Ovary (tissue), 9 donors: ENCODE results near the gene SPATA24. TPM values are rescaled to one million over a fixed set of nuclear protein-coding genes. Genes with fewer than 3 reads are reported as not detected.

ENCODE experiments used
- DNase-seq, 5 donors: peaks; one replicate each; pipeline ENCODE4 v3.0.0-alpha.2; 2019 to 2020
- H3K27ac ChIP-seq, 2 donors: fragments of 200-600 bp; one replicate each; pipeline versions ENCODE4 v1.5.1 to v1.8.0; 2019 to 2022
- H3K27me3 ChIP-seq: fragments of 200-600 bp; one replicate; pipeline ENCODE4 v1.8.0; 2022
- H3K36me3 ChIP-seq: fragments of 200-600 bp; sonication (generic); one replicate; pipeline ENCODE4 v1.5.1; 2019
- H3K4me1 ChIP-seq: one replicate; pipeline ENCODE4 v1.8.1; 2013; ENCODE audit warnings: mild to moderate bottlenecking, moderate library complexity; ENCODE audit not compliant: insufficient read depth
- H3K4me3 ChIP-seq: fragments of 200-600 bp; sonication (generic); one replicate; pipeline ENCODE4 v1.5.1; 2017
- H3K9me3 ChIP-seq, 2 donors: fragments of 200-600 bp in 1 of 2; sonication (generic) in 1 of 2; one replicate each; pipeline versions ENCODE4 v1.5.1 to v1.8.1; 2013 to 2019; ENCODE audit warnings: mild to moderate bottlenecking in 1 of 2, moderate library complexity in 1 of 2
- EP300 ChIP-seq: sonication (generic); formaldehyde crosslinking; IDR thresholded peaks from one replicate; pipeline ENCODE4 v1.6.1; 2017; ENCODE audit warnings: antibody characterized with exemption
- POLR2A ChIP-seq: fragments of 450-650 bp; IDR thresholded peaks from one replicate; pipeline ENCODE4 v1.6.1; 2017; ENCODE audit warnings: antibody characterized with exemption, mild to moderate bottlenecking, moderate library complexity
- WGBS, 3 donors: extraction: QIAGEN DNeasy Blood & Tissue Kit in 1 of 3; methylation state at CpG; one replicate each; pipeline versions ENCODE4 v1.1.5 to v1.1.7; 2013 to 2017; 5-methylcytosine and 5-hydroxymethylcytosine counted together
- intact Hi-C, 4 donors: fragments of 100-400 bp; cut with DNase I; formaldehyde crosslinking; loops; one replicate each; pipeline versions ENCODE4 v1.11.0 to v1.15.1; 2022 to 2023
- polyA plus RNA-seq, 2 donors: library from polyadenylated mRNA; stranded (reverse); fragments of 200-250 nt in 1 of 2; fragments of 350-450 nt in 1 of 2; fragmentation: Illumina TruSeq in 1 of 2; extraction: RNeasy Lipid Tissue Mini Kit (QIAGEN cat#74804) in 1 of 2; gene quantifications; one replicate each; pipeline ENCODE4 v1.2.3, GENCODE V29; 2013 to 2014
- total RNA-seq, 7 donors: library from RNA; depleted of rRNA in 2 of 7; stranded (reverse); fragments of >200 nt in 2 of 7; fragmentation: NEBNext Ultra II Directional in 3 of 7; extraction: Animal tissue kit (Norgen Biotek cat#: 25700) in 3 of 7; gene quantifications; one replicate each; pipeline versions ENCODE4 v1.1.0 to v1.2.4, GENCODE V29; 2016 to 2023
- TF ChIP-seq, protein P1 (sequence below), 3 donors: fragments of 450-650 bp in 2 of 3; fragments of 200-600 bp in 1 of 3; IDR thresholded peaks; one replicate each; pipeline versions ENCODE4 v1.5.1 to v1.8.0; 2016 to 2022; ENCODE audit warnings: antibody characterized with exemption in 3 of 3, mild to moderate bottlenecking in 1 of 3
- donor health status: DM: no; HTN: no; CAD: no; lungs with moderate emphysema.
- donor health status: DM: no; HTN: no; CAD: no.
- donor health status: Bipolar disorder and iron deficiency.
- donor health status: DM: yes; HTN: yes; CAD: no.
- donor health status: DM: no; HTN: no; CAD: no.
- donor health status: DM: yes; HTN: yes; CAD: no.

SPATA24 gene
- total and polyA plus RNA-seq, 9 donors: 2.1 to 6.7 (median 4.0) TPM

DNA sequence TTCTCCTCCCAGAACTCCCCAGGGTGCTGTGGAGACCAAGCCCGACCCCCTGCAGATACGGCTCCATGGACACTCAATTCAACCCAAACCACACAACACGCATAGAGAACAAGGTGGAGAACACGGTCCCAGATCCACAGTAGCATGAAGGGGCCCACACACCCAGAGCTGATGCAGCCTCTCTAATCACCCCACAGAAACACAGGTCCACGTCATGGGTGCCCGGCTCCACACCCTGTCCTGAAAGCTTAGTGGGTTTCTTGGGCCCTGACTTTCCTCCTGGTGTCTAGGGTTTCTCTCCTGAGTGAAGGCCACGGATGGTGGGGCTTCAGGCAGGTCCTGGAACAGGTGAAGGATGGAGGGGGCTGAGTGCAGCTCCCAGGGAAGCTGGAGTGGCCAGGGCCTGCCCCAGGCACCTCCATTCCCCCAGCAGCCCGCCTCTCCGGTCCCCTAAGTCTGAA, 19.3 kb downstream of the SPATA24 start:
- peak in 1 of 5 donors; percentile 11 for DNase-seq
- H3K4me3 ChIP-seq: no peak overlapping the region

DNA sequence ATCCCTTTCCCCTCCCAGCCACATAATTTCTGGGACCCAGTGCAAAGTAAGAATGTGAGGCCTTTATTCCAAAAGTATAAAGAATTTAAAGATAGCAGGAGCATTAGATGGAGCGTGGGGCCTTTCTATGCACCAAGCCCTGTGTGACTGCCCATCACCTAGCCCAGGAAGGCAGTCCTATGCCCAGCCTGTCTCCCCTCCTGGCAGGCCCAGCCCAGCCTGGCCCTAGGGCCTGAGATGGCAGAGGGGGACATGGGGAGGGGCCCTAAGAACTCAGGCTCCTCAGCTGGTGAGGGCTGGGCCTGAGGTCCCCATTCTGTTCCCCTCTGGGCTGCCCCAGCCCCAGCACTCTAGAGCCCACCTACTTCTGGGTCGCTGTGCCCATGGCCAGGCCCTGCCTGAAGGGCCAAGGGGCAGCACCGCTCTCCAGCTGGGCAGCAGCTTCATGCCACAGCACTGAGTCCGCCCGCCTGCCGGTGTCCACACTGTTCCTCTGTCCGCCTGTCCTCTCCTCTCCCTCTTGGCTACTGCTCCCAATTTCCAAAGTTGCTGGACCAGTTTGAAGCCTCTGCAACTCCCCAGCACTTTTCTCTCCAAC, 19.8 kb downstream of the SPATA24 start:
- Histone ChIP-seq H3K27ac (no peak overlapping the region), H3K9me3 (no peaks in the 10 kb centered on the region), H3K4me1 (no peaks in the 10 kb centered on the region), H3K4me3 (no peak overlapping the region), H3K36me3 (no peaks in the 10 kb centered on the region), H3K27me3 (no peaks in the 10 kb centered on the region)
- WGBS, 3 donors: 81 to 99% (median 89%) methylated on average over 7 of the region's 7 CpGs
- peak in 1 of 5 donors; percentile 11 for DNase-seq
- TF ChIP-seq POLR2A (no peak), EP300 (no peak)
- TF ChIP-seq, protein P1, sequence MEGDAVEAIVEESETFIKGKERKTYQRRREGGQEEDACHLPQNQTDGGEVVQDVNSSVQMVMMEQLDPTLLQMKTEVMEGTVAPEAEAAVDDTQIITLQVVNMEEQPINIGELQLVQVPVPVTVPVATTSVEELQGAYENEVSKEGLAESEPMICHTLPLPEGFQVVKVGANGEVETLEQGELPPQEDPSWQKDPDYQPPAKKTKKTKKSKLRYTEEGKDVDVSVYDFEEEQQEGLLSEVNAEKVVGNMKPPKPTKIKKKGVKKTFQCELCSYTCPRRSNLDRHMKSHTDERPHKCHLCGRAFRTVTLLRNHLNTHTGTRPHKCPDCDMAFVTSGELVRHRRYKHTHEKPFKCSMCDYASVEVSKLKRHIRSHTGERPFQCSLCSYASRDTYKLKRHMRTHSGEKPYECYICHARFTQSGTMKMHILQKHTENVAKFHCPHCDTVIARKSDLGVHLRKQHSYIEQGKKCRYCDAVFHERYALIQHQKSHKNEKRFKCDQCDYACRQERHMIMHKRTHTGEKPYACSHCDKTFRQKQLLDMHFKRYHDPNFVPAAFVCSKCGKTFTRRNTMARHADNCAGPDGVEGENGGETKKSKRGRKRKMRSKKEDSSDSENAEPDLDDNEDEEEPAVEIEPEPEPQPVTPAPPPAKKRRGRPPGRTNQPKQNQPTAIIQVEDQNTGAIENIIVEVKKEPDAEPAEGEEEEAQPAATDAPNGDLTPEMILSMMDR (IDR thresholded peaks at IDR 0.05): no peak
- intact Hi-C loops: no loop called here

More for the DNA sequence above, 19.3 kb downstream of the SPATA24 start:
- intact Hi-C loops: no loop called here
- TF ChIP-seq, protein P1 (IDR thresholded peaks at IDR 0.05): no peak
- TF ChIP-seq POLR2A: no peak
- TF ChIP-seq EP300: no peak
- WGBS, 3 donors: 75 to 81% (median 80%) methylated on average over 9 of the region's 9 CpGs
- Histone ChIP-seq H3K27me3 (no peaks in the 10 kb centered on the region), H3K36me3 (no peaks in the 10 kb centered on the region), H3K9me3 (no peaks in the 10 kb centered on the region), H3K4me1 (no peaks in the 10 kb centered on the region), H3K27ac (peak overlapping the region in 1 of 2 donors; percentile 57)

DNA sequence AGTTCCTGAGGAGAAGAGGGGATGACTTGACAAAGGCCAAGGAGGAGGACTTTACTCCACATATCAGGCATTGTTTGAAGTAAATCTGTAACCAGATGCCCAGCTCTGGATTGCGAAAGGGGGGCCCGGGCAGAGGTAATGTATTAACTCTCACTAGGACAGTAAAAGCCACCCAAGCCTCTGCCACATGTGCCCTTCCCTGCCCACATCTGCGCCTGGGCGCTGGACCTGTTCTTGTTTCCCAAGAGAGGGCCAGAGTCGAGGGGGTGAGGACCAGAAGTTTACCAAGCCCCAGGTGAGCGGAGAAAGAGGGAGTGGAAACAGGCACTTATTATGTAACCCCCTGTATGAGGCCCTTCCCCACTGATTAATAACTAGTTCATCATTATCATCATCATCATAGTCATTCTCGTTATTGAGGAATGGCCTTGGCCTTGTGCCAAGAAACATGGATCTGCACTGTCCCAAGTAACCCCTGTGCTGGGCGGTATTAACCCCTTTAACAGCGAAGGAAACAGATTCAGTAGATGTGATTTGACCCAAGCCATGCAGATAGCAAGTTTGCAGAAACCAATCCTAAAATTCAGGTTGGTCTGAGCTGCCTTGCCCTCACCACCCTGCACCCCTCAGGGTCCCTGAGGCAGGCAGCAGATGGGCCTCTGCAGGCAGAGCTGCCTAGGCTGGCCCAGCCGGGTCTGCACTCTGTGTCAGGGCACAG, 20.5 kb downstream of the SPATA24 start, which contains the start of gene SLC23A1:
Gene SLC23A1, minus strand, starts transcription at position 23 of the 718 bp plus-strand sequence. CDS start 44 bp downstream, outside the sequence.
- Histone ChIP-seq H3K9me3 (no peaks in the 10 kb centered on the region), H3K4me3 (no peak within 1 kb of the TSS), H3K4me1 (no peaks in the 10 kb centered on the region), H3K27me3 (no peaks in the 10 kb centered on the region), H3K36me3 (no peaks in the 10 kb centered on the region), H3K27ac (no peak within 1 kb of the TSS)
- intact Hi-C loops: no loop called here
- peak in 2 of 5 donors; percentile 12 to 34 for DNase-seq
- WGBS, 3 donors: 70 to 75% (median 73%) methylated on average over 10 of the region's 10 CpGs
- TF ChIP-seq EP300 (no peak), POLR2A (no peak)
- TF ChIP-seq, protein P1 (IDR thresholded peaks at IDR 0.05): no peak

DNA sequence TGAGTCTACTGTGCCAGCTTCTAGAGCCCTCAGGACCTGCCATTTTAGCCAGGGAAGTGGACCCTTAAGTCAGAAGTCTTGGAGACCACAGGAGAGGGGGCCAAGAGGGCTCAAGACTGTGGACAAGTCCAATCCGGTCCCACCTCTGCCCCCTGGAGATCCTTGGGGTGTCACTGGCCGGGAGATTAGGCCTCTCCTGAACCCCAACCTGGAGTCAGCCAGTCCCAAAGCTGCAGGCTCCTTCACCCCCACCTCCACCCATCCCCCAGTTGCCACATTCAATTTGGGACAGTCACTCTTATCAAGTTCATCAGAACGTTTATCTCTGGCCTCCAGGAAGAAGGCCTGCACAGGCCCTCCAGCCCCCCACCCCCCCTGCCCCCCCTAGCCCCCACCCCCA, 21.1 kb downstream of the SPATA24 start:
- TF ChIP-seq, protein P1 (IDR thresholded peaks at IDR 0.05): no peak
- TF ChIP-seq POLR2A (no peak), EP300 (no peak)
- no peaks in the 10 kb centered on the region for H3K36me3 ChIP-seq
- H3K27ac ChIP-seq: no peak overlapping the region
- no peaks in the 10 kb centered on the region for H3K9me3 ChIP-seq
- intact Hi-C loops: no loop called here
- peak in 1 of 5 donors; percentile 4 for DNase-seq
- WGBS, 3 donors: 51 to 57% (median 55%) methylated on average over 3 of the region's 3 CpGs
- H3K4me1 ChIP-seq: no peaks in the 10 kb centered on the region
- H3K27me3 ChIP-seq: no peaks in the 10 kb centered on the region
- no peak overlapping the region for H3K4me3 ChIP-seq
